Activated naive CD8-positive, alpha-beta T cell treated with anti-CD3 and anti-CD28 coated beads, Interleukin-2, amount 10 ng/mL, durations not matched to agents 7 days and 5 days (primary cell): Measurements from ENCODE around the gene HSF5. TPM values are rescaled to one million over a fixed set of nuclear protein-coding genes. Genes with fewer than 3 reads are reported as not detected.

Experiments used
- ATAC-seq: fragments of 150-1000 bp; cut with Tn5 transposase; one replicate; pipeline ENCODE4 v1.10.0; 2021; ENCODE audit warnings: low read depth, moderate library complexity
- POLR2A ChIA-PET: fragments of 350-600 bp; sonication (Branson Sonifier 250); formaldehyde crosslinking; loops from one replicate; lab custom pipeline; 2021; ENCODE audit warnings: antibody characterized with exemption; lab: Charles Lee
- DNase-seq: peaks from one replicate; pipeline ENCODE4 v3.0.0; 2021
- H3K27ac Mint-ChIP-seq: one replicate; pipeline ENCODE4 v1.8.0; 2022; ENCODE audit warnings: mild to moderate bottlenecking, mixed read lengths
- H3K27me3 Mint-ChIP-seq: one replicate; pipeline ENCODE4 v1.8.0; 2022; ENCODE audit warnings: mild to moderate bottlenecking, moderate library complexity, mixed read lengths
- H3K36me3 Mint-ChIP-seq: one replicate; pipeline ENCODE4 v1.8.0; 2021; ENCODE audit warnings: mild to moderate bottlenecking, mixed read lengths
- H3K4me1 Mint-ChIP-seq: one replicate; pipeline ENCODE4 v1.8.0; 2021; ENCODE audit warnings: mixed read lengths
- H3K4me3 Mint-ChIP-seq: one replicate; pipeline ENCODE4 v1.8.0; 2022; ENCODE audit warnings: mild to moderate bottlenecking, moderate library complexity, mixed read lengths
- H3K9me3 Mint-ChIP-seq: one replicate; pipeline ENCODE4 v1.8.0; 2021; ENCODE audit warnings: mixed read lengths
- total RNA-seq, 2 experiments: library from RNA; stranded (reverse); gene quantifications; one replicate each; pipeline ENCODE4 v1.2.3, GENCODE V29; 2021

Gene HSF5
- total RNA-seq, 2 experiments from 2014 or later, result 0.47 to 0.60 TPM

DNA sequence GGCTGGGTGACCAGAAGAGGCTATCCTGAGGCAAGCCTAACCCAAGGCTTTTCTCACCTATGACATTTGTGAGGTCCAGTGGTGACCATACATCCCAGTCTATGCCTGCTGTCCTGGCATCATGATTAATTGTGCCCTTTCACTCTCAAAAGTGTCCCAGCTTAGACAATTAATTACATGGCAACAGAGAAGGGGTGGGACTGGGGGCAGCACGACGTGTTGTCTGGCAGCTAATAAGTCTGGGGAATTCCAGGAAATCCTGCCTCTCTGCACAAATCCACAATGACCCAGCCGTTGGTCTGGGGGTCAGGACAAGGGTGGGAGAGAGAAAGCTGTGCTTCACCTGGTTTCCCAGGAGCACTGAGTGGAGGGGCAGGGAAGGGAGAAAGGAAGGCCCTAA is 40.2 kb upstream of the HSF5 start:
- H3K36me3 Mint-ChIP-seq, result no peaks in the 10 kb centered on the region
- DNase-seq (no peak), ATAC-seq (no peak)
- no peak overlapping the region for H3K27ac Mint-ChIP-seq
- peaks cover 23% of the 10 kb centered on the region for H3K4me1 Mint-ChIP-seq
- H3K9me3 Mint-ChIP-seq, result no peaks in the 10 kb centered on the region
- no peak overlapping the region for H3K4me3 Mint-ChIP-seq
- POLR2A ChIA-PET, result interaction anchor here (1.9 kb wide), 1 partner anchor 103 kb away, joined by 12 read pairs; no protein-coding TSS in a partner anchor
- peaks cover 26% of the 10 kb centered on the region for H3K27me3 Mint-ChIP-seq

DNA sequence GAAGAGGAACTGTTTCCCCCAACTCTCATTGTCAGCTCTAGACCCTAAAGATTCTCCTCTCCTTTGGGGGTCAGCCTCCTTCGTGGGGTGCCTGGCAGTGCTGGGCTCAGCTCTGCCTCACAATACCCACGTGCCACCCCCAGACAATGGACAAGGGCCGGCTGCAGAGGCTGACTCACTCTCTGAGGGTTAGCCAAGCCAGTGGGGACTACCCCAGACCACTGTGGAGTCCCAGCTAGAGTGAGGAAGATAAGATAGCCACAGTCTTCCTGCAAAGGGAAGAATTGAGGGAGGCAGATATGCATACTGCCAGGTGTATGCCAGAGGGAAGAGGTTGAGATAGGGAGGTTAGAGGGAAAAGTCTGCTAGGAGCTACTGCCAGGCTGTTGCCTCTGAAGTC is 39.7 kb upstream of the HSF5 start:
- DNase-seq (no peak), ATAC-seq (no peak)
- Mint-ChIP-seq H3K4me1 (peaks cover 22% of the 10 kb centered on the region), H3K4me3 (no peak overlapping the region), H3K27ac (no peak overlapping the region), H3K9me3 (no peaks in the 10 kb centered on the region), H3K27me3 (peaks cover 21% of the 10 kb centered on the region), H3K36me3 (no peaks in the 10 kb centered on the region)
- POLR2A ChIA-PET, result interaction anchor here (0.8 to 1.9 kb wide), 2 partner anchors 103 to 165 kb away, joined by 3 to 12 read pairs; partner anchors contain the start of gene RAD51C

DNA sequence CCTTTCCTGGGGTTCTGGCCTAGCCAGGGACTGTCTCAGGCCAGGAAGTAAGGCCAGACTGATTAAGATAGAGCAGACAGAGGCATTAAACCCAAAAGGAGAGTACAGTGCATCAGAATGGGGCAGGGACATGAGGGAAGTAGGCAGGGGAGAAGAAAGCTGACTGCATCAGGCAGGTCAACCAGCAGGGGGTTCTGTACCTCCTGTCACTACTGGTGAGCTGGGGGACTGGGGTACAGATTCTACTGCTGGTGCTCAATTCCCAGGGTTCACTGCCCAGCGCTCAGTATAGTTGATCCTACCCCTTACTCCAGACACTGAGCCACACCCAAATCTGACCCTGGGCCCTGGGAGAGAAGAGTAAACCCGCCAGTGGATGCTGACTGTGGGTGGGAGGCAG is 39.1 kb upstream of the HSF5 start:
- H3K36me3 Mint-ChIP-seq, result no peaks in the 10 kb centered on the region
- no peak for DNase-seq
- peak; percentile 31 for ATAC-seq
- POLR2A ChIA-PET, result interaction anchor here (0.8 to 1.9 kb wide), 2 partner anchors 104 to 165 kb away, joined by 3 to 12 read pairs; partner anchors contain the start of gene RAD51C
- peaks cover 22% of the 10 kb centered on the region for H3K4me1 Mint-ChIP-seq
- peaks cover 16% of the 10 kb centered on the region for H3K27me3 Mint-ChIP-seq
- peak overlapping the region; percentile 84 for H3K27ac Mint-ChIP-seq
- H3K4me3 Mint-ChIP-seq, result peak overlapping the region; percentile 54
- H3K9me3 Mint-ChIP-seq, result no peaks in the 10 kb centered on the region

DNA sequence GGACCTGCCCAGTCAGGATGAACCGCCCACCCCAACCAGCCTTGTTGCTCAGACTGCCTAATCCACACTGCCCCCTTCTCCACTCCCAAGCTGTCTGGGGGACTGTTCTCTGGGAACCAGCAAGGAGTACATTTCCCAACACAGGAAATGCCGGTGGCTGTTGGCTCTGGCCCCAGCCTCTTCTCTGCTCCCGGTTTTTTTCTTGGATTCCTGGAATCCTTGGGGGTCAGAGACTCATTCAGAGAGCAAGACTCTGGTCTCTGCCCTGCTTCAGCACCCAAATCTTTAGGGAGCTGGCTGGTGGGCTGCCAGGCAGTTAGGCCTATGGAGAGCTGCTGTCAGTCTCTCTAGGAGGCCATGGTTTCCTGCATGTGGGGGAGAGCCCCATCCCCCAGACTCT is 37.0 kb upstream of the HSF5 start:
- no peak for DNase-seq
- no peak for ATAC-seq
- H3K4me3 Mint-ChIP-seq, result no peak overlapping the region
- POLR2A ChIA-PET, result interaction anchor here (0.7 kb wide), 1 partner anchor 134 kb away, joined by 3 read pairs; no protein-coding TSS in a partner anchor
- peaks cover 8% of the 10 kb centered on the region for H3K27me3 Mint-ChIP-seq
- H3K9me3 Mint-ChIP-seq, result no peaks in the 10 kb centered on the region
- H3K27ac Mint-ChIP-seq, result no peak overlapping the region
- peaks cover 20% of the 10 kb centered on the region for H3K4me1 Mint-ChIP-seq
- no peaks in the 10 kb centered on the region for H3K36me3 Mint-ChIP-seq

DNA sequence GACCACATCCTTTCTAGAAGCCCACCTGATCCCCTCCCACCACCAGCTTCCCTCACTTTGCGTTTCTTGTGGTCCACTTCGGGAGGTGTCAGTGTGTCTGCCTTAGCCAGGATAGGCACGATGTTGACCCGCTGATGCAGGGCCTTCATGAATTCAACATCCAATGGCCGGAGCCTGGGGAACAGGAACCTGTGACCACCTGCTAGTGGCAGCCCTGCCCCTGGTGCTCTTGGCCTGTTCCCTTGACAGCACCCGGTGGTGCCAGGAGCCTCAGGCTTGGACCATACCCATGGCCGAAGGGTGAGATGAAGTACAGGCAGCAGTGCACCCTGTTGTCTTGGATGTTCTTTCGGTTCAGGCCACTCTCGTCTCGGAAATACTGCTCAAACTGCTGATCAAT is 33.5 kb upstream of the HSF5 start:
- H3K4me1 Mint-ChIP-seq, result peaks cover 29% of the 10 kb centered on the region
- peaks cover 6% of the 10 kb centered on the region for H3K27me3 Mint-ChIP-seq
- H3K9me3 Mint-ChIP-seq, result no peaks in the 10 kb centered on the region
- ATAC-seq (no peak), DNase-seq (no peak)
- H3K36me3 Mint-ChIP-seq, result peaks cover 2% of the 10 kb centered on the region
- no peak overlapping the region for H3K4me3 Mint-ChIP-seq
- no peak overlapping the region for H3K27ac Mint-ChIP-seq
- POLR2A ChIA-PET, result no interaction called here

DNA sequence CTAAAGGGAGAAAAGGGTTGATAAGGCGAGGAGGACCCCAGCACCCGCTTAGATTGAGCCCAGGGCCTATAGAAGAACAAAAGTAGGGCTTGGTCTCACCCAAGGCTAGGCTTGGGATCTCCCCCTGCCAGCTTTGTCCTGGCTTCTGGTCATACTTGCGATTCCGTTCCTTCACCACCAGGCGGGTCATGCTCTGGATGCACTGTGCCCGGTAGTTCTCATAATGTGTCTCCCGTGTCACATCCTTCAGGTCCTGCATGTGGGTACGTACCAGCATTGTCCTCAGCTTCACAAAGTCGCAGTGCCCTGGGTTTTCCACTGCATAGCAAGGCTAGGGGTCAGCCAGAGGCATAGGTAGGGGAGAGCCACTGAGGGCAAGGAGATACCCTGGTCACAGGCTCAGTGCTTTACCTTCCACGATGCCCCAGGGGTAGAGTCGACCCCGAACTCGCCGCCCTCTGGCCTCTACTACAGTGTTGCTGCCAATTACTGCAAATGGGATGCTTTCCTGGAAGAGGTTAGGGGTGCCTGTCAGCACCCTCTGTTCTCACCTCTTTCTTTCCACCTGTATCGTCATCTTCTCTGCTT is 32.7 kb upstream of the HSF5 start:
- Mint-ChIP-seq H3K36me3 (peaks cover 2% of the 10 kb centered on the region), H3K9me3 (no peaks in the 10 kb centered on the region), H3K4me1 (peaks cover 29% of the 10 kb centered on the region), H3K27me3 (peaks cover 6% of the 10 kb centered on the region), H3K27ac (peak overlapping the region; percentile 62), H3K4me3 (no peak overlapping the region)
- DNase-seq (no peak), ATAC-seq (no peak)
- POLR2A ChIA-PET, result interaction anchor here (0.8 kb wide), 1 partner anchor 1098 kb away, joined by 3 read pairs; no protein-coding TSS in a partner anchor

DNA sequence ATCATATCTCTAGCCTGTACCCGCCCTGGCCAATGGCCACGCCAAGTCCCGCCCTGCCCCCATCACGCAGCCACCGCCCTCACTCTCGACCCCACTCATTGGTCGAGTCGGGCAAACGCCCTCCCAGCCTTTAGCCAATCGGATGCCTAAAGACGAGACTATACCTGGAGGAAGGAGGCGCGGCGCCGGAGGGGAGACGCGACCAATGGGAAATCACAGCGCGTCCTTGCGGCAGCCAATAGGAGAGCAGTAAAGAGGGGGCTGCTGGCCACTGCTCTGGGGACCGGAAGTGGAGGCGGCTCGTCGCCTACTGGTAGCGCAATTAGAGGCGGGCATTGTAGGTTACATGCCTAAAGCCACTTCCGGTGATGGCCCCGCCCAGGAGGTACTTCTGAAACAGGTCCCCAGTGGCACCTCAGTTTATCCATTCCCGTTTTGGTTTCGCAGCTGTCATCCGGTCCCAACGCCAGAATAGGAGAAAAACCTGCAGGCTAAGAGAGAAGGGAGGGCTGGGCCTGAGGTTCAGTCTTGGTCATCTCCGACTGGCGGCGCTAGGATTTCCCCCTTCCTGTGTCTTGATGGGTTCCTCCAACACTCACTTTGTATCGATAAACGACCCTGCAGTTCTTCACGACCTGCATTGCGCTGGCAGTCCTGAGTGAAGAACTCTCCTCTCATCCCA is 29.9 kb upstream of the HSF5 start:
- Mint-ChIP-seq H3K36me3 (peaks cover 2% of the 10 kb centered on the region), H3K27ac (peak overlapping the region; percentile 97), H3K4me1 (peaks cover 40% of the 10 kb centered on the region), H3K27me3 (peaks cover 3% of the 10 kb centered on the region), H3K4me3 (peak overlapping the region; percentile 94), H3K9me3 (no peaks in the 10 kb centered on the region)
- ATAC-seq (peak; percentile 82), DNase-seq (peak; percentile 97)
- POLR2A ChIA-PET, result interaction anchor here (0.9 to 2.8 kb wide), 6 partner anchors 32 to 485 kb away, joined by 3 to 68 read pairs (median 4); no protein-coding TSS in a partner anchor

DNA sequence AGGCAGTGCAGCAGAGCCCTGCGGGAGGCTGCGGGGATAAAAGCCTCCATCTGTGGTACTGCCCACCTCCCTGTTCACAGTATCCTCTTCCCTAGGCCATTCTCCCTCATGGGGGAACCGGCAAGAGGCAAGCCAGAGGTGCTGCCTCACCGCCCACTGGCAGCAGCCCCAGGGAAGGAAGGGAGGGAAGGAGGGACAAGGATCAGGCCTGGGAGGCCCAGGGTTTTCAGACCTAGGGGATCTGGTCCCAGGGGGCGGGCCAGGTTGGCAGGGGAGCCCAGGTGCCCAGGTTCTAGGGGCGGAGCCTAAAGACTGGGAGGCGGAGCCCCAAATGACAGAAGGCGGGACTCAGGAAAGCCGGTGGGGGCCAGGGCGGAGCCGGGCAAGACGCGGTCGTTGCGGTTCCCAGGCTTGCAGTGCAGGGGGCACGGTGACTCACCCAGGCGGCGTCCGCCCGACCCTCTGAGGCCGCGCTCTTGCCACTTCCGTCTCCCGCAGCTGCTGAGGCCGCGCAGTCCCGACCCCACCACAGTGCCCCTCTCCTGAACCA is 29.2 kb upstream of the HSF5 start:
- POLR2A ChIA-PET, result interaction anchor here (0.9 to 2.8 kb wide), 2 partner anchors 114 to 190 kb away, joined by 3 to 68 read pairs; no protein-coding TSS in a partner anchor
- Mint-ChIP-seq H3K9me3 (no peaks in the 10 kb centered on the region), H3K4me3 (peak overlapping the region; percentile 94), H3K36me3 (peaks cover 2% of the 10 kb centered on the region), H3K4me1 (peaks cover 44% of the 10 kb centered on the region), H3K27ac (peak overlapping the region; percentile 97), H3K27me3 (peaks cover 3% of the 10 kb centered on the region)
- DNase-seq (no peak), ATAC-seq (no peak)

DNA sequence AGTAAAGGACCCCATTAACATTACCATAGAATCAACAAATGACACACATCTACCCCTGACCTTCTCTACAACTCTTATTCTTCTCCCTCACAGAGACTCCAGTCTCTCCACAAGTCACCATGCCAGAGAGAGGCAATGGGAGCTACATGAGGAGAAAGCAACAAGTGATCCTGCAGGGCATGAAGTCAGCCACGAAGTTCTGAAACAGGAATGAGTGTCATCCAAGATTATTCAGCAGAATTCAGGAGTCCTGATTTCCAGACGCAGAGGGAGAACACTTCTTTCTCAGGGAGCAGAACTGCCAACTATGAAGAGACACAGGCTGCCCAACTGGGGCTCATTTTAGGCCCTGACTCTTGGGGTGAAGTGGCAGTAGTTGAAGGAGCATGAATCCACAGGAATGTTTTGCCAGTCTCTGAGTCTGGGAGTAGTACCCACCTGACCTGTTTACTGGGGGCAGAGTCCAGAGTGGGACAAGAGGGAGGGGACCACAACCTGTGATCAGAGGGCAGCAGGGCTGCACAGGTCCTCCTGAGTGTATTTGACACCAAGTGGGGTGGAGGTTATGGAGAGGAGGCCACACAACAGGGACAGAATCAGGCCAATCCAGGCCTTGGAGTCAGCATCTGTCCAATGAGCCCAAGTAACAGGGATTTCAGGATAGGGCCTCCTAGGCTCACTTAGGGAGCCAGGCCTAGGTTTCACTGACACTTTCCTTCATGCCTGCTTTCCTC is 28.6 kb upstream of the HSF5 start:
- ATAC-seq (no peak), DNase-seq (no peak)
- Mint-ChIP-seq H3K27me3 (peaks cover 3% of the 10 kb centered on the region), H3K9me3 (no peaks in the 10 kb centered on the region), H3K27ac (peak overlapping the region; percentile 97), H3K4me3 (peak overlapping the region; percentile 94), H3K4me1 (peaks cover 44% of the 10 kb centered on the region), H3K36me3 (peaks cover 2% of the 10 kb centered on the region)
- POLR2A ChIA-PET, result interaction anchor here (0.9 to 3.5 kb wide), 3 partner anchors 115 to 189 kb away, joined by 3 to 68 read pairs (median 32); no protein-coding TSS in a partner anchor

DNA sequence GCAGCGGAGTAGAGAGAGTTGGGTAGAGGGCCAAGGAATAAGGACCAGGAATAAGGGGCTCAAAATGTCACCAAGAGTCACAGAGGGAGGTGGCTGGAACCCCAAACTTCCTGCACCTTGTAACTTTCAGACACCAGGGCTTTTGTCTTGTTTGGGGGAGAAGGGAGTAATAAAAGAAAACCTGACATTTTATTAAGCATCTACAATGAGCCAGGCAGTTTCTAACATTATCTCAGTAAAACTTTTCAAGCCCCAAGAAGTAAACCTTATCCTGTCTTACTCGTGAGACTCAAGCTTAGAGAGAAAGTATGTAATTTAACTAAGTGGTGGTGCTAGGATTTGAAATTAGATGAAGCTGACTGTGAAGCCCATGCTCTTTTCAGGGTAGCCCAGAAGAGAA is 27.1 kb upstream of the HSF5 start:
- no peak for DNase-seq
- Mint-ChIP-seq H3K9me3 (no peaks in the 10 kb centered on the region), H3K4me3 (peak overlapping the region; percentile 82), H3K27ac (no peak overlapping the region), H3K4me1 (peaks cover 49% of the 10 kb centered on the region), H3K27me3 (peaks cover 3% of the 10 kb centered on the region), H3K36me3 (peaks cover 14% of the 10 kb centered on the region)
- no peak for ATAC-seq
- POLR2A ChIA-PET, result interaction anchor here (0.5 to 3.5 kb wide), 7 partner anchors 116 to 187 kb away, joined by 3 to 32 read pairs (median 6); partner anchors contain the start of genes RAD51C and TSPOAP1

DNA sequence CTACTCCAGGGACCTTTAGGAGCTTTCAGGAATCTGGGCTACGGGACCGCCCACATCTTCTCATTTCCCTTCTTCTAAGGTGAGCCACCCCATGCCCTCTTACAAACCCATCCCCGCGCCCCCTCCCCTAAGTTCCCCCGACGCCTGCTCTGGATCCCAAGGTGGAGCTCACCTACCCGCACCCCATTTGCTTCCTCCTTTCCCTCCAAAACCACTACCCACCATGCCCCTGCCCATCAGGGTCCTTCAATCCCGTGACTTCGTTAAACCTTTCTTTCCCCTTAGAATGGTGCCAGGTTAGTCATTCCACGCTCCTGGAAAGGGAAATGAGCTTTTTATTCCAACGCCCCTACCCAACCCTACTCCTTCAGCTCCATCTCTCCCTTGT is 26.6 kb upstream of the HSF5 start:
- POLR2A ChIA-PET, result interaction anchor here (0.9 to 3.5 kb wide), 7 partner anchors 117 to 508 kb away, joined by 3 to 32 read pairs (median 6); partner anchors contain the start of genes RAD51C, SRSF1 and TSPOAP1

DNA sequence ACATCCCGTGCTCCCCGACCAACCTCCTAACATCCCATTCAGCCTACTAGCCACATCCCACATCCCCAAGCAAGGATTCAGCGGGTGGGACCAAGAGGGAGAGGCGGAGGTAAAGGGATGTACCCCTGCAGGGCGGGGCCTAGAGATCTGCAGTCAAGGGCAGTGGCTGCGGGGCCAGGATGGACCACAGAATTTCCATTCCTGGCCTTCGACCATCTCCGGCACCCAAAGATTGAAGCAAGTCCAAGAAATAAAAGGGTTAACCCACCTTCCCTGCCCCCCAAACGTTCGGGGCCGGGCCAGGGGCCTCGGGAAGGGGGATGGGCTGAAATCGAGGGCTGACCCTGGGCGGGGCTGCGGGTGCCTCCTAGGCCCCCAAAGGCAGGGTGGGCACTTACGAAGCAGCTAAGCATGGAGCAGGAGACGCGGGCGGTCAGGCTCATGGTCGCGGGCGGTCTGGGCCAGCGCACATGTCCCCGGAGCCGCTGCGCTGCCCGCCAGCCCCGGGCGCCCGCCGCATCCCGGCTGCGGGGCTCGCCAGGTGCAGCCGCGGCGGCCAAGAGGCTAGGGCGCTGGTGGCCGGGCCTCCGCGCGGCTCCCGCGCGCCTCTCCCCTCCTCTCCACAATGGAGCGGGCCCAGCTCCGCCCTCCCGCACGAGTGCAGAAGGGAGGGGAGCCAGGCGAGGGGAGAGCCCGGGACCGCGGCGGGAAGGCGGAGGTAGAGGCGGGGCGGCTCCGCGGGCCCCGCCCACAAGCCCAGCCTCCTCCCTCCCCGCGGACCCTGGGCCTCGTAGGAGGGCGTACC is 26.0 kb upstream of the HSF5 start, which contains the start of gene MTMR4:
Gene MTMR4 (minus strand): TSS at position 674 of the 805 bp plus-strand sequence. CDS start 231 bp downstream, at position 443.
- Mint-ChIP-seq H3K27me3 (peaks cover 3% of the 10 kb centered on the region), H3K9me3 (no peaks in the 10 kb centered on the region), H3K27ac (peak within 1 kb of the TSS; percentile 69), H3K4me3 (peak within 1 kb of the TSS; percentile 89), H3K4me1 (peaks cover 48% of the 10 kb centered on the region), H3K36me3 (peaks cover 20% of the 10 kb centered on the region)
- POLR2A ChIA-PET, result interaction anchor here (0.6 to 3.5 kb wide), 9 partner anchors 9 to 507 kb away, joined by 3 to 32 read pairs (median 5); partner anchors contain the start of genes RAD51C, SRSF1 and TSPOAP1
- ATAC-seq (peak; percentile 9), DNase-seq (peak; percentile 81)

More for the DNA sequence above, 26.6 kb upstream of the HSF5 start:
- Mint-ChIP-seq H3K27me3 (peaks cover 3% of the 10 kb centered on the region), H3K9me3 (no peaks in the 10 kb centered on the region), H3K4me1 (peaks cover 49% of the 10 kb centered on the region), H3K27ac (peak overlapping the region; percentile 69), H3K4me3 (peak overlapping the region; percentile 82), H3K36me3 (peaks cover 19% of the 10 kb centered on the region)
- no peak for ATAC-seq
- DNase-seq, result no peak
